ENCODE measurements around the gene CMTM8. TPM values are rescaled to one million over a fixed set of nuclear protein-coding genes. Genes with fewer than 3 reads are reported as not detected.

Gene CMTM8
- total RNA-seq, 2 donors from 2014 or later: 5.2 to 7.2 TPM

DNA sequence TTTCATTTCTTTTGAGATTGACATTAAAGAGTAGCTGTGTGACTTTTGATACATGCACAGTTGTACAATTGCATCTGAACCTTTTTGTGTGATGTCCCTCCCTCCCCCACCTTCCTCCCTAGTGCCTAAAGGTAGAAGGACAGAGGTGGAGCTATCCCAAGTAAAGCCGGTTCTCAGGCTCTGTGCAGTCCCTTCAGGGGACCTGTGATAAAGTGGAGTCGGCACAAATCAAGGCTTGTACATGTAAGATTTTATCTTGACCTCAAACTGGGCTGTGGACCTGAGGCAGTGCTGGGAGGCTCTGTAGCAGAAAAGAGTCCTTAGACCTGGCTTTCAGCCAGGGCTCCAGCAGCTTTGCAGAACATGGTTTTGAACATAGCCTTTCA, 97.6 kb downstream of the CMTM8 start:
- Mint-ChIP-seq H3K4me1 (peaks cover 28% of the 10 kb centered on the region), H3K27me3 (no peaks in the 10 kb centered on the region), H3K9me3 (no peaks in the 10 kb centered on the region), H3K27ac (peak overlapping the region; percentile 52), H3K4me3 (peak overlapping the region; percentile 68), H3K36me3 (ENCODE audit: low read depth) (no peaks in the 10 kb centered on the region)
- no peak for ATAC-seq (replicated peaks)

DNA sequence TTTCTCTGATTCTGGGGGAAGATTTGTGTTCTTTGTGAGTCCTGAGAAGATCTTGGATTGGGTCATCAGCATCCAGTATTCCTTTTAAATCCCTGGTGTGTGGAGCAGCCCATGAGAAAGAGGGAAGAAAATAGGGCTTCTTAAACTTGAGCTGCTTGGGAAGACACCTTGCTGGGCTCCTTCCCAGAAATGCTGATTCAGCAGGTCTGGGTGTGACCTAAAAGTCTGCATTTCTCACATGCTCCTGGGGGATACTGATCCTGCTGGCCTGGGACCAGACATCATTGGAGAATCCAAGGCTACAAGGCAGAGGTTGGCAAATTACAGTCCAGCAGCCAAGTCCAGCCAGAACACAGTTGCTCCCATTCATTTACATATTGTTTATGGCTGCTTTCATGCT, 99.0 kb downstream of the CMTM8 start:
- no peaks in the 10 kb centered on the region for H3K27me3 Mint-ChIP-seq
- H3K9me3 Mint-ChIP-seq: no peaks in the 10 kb centered on the region
- ATAC-seq (replicated peaks): no peak
- H3K27ac Mint-ChIP-seq: no peak overlapping the region
- H3K4me1 Mint-ChIP-seq: peaks cover 20% of the 10 kb centered on the region
- H3K4me3 Mint-ChIP-seq: no peak overlapping the region
- no peaks in the 10 kb centered on the region for H3K36me3 Mint-ChIP-seq (ENCODE audit: low read depth)

DNA sequence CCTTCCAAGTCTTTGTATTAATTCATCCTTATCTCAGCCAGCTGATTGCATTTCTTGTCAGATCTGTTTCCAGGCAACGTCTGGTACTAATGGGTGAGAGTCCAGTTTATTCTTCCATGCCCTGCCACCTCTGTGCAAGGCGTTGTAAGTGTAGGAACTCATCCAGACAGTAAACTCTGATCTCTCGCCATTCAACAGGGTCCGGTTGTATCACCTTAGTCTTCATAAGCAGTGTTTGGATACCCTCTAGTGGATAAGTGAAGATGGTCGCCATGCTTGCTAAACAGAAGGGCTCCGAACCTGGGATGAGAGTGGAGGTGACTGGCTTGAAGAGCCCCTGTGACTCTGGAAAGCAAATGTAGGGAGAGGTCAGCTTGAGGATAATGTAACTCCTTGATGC, 101.6 kb downstream of the CMTM8 start:
- Mint-ChIP-seq H3K4me1 (peaks cover 14% of the 10 kb centered on the region), H3K27me3 (no peaks in the 10 kb centered on the region), H3K4me3 (no peak overlapping the region), H3K36me3 (ENCODE audit: low read depth) (no peaks in the 10 kb centered on the region), H3K27ac (no peak overlapping the region), H3K9me3 (no peaks in the 10 kb centered on the region)
- ATAC-seq (replicated peaks): peak; percentile 62

DNA sequence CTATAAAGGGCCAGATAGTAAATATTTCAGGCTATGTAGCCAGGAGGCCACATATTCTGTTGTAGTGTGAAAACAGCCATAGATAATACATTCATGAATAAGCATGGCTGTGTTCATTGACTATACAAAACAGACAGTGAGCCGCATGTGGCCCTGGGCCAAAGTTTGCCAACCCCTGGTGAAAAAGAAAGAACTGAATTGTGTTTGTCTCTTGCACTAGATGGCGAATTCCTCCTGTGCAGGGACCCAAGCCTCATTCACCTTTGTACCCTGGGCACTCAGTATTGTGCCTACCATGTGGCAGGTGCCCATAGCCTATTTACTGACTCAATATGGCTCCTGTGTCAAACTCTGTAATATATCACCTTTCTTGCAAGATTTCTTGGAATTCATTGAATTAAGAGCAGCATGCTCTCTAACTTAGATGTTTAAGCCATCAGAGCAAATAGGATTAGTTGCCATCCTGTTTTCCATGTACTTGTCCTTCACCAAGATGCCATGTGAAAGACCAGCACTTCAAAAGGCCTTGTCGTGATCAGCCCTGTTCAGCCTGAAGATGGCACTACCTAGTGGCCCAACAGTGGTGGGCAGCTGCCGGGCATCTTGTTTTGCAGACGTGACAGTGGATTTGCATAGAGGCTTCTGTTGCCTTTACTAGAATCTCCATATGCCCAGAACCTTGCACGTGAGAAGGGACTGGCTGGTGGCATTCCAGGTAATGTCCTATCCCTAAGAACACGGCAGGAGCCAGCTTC, 102.3 kb downstream of the CMTM8 start:
- Mint-ChIP-seq H3K4me3 (no peak overlapping the region), H3K4me1 (peaks cover 14% of the 10 kb centered on the region), H3K27ac (no peak overlapping the region), H3K27me3 (no peaks in the 10 kb centered on the region), H3K9me3 (no peaks in the 10 kb centered on the region), H3K36me3 (ENCODE audit: low read depth) (no peaks in the 10 kb centered on the region)
- no peak for ATAC-seq (replicated peaks)

DNA sequence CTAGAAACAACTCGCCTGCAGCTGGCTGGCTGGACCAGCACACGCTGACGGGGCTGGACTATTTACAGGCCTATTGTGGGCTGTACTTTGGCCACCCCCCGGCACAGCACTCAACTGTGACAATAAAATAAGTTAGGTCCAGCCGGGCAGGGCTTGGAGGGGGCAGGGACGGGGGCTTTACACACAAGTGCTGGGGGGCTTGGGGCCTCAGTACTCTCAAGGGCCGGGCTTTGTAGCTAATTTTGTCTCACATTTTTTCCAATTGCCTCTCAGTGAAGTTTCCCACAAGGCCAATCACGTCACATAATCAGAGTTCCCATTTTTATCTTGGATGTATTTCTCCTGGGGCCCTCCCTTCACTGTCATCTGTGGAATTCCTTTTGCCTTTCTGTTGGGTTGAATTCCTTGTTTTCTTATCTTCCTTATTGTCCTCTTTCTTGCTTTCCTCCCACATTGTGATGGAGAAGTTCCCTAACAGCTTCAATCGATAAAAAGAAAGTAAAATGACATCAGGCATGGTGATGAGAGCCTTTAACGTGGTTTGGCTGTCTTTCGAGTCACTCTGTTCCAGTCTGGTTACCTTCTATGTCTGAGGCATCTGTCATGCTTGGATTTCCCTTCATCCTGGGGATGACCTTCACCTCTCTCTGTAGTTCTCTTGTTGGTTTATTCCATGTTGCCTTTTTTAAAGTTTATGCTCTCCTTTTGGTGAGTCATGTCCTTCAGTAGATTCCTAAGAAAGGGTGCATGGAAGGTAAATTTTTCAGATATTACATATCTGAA, 109.1 kb downstream of the CMTM8 start:
- H3K27ac Mint-ChIP-seq: peak overlapping the region; percentile 36
- no peak for ATAC-seq (replicated peaks)
- H3K36me3 Mint-ChIP-seq (ENCODE audit: low read depth): no peaks in the 10 kb centered on the region
- H3K27me3 Mint-ChIP-seq: no peaks in the 10 kb centered on the region
- H3K4me1 Mint-ChIP-seq: peaks cover 16% of the 10 kb centered on the region
- peak overlapping the region; percentile 33 for H3K4me3 Mint-ChIP-seq
- H3K9me3 Mint-ChIP-seq: no peaks in the 10 kb centered on the region

DNA sequence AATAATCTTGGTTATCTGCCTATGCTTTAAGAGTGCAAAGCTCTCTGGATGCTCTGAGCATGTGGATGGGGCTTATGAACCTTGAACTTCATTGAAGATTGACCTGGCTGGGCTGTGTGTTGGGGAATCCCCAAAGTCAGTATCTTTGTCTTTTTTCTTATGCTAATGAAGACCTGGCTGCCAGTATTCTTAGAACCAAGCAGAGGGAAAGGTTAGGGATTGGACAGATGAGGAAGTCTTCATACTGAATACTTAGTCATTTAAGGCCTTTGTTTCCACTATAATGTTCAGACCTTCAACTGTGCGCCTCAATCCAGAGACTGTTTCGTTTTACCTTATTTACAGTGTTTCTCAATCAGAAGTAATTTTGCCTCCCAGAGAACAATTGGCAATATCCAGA, 110.7 kb downstream of the CMTM8 start:
- Mint-ChIP-seq H3K4me3 (no peak overlapping the region), H3K27me3 (no peaks in the 10 kb centered on the region), H3K27ac (peak overlapping the region; percentile 44), H3K36me3 (ENCODE audit: low read depth) (no peaks in the 10 kb centered on the region), H3K4me1 (peaks cover 16% of the 10 kb centered on the region), H3K9me3 (no peaks in the 10 kb centered on the region)
- ATAC-seq (replicated peaks): peak; percentile 14

DNA sequence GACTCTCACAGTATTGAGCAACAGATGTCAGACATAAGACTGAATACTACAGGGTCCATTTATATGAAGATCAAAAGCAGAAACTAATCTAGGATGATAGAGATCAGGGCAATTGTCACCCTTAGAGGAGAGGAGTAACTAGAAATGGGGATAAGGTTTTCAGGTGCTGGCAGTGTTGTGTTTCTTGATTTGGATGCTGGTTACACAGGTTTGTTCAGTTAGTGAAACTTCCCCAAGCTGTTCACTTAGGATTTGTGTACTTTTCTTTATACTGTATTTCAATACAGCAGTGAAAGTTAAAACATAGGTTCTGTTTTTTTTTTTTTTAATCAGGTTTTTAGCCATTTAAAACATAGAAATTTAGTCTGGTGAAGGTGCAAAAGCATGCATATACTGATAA, 114.1 kb downstream of the CMTM8 start:
- H3K9me3 Mint-ChIP-seq: no peaks in the 10 kb centered on the region
- no peaks in the 10 kb centered on the region for H3K27me3 Mint-ChIP-seq
- H3K36me3 Mint-ChIP-seq (ENCODE audit: low read depth): no peaks in the 10 kb centered on the region
- no peak for ATAC-seq (replicated peaks)
- peaks cover 14% of the 10 kb centered on the region for H3K4me1 Mint-ChIP-seq
- H3K4me3 Mint-ChIP-seq: no peak overlapping the region
- no peak overlapping the region for H3K27ac Mint-ChIP-seq

DNA sequence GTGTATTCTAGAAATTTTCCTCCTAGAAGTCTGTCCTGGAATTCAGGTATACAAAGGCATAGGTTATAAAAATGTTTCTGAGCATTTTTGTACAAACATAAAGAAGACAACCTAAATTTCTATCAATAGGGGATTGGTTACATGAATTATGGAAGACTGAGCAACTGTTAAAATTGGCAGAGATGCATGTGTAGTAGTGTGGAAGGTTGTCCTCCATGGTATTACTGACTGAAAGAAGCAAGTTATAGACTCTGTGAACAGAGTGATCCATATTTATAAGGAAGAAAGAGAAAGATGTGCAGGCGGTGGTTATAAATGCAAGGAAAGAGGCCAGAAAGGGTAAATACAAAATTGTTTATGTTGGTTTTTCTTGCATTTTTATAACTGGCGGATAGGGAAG, 114.9 kb downstream of the CMTM8 start:
- H3K27ac Mint-ChIP-seq: no peak overlapping the region
- peaks cover 10% of the 10 kb centered on the region for H3K4me1 Mint-ChIP-seq
- H3K9me3 Mint-ChIP-seq: no peaks in the 10 kb centered on the region
- H3K27me3 Mint-ChIP-seq: no peaks in the 10 kb centered on the region
- ATAC-seq (replicated peaks): no peak
- no peak overlapping the region for H3K4me3 Mint-ChIP-seq
- H3K36me3 Mint-ChIP-seq (ENCODE audit: low read depth): peaks cover 7% of the 10 kb centered on the region

DNA sequence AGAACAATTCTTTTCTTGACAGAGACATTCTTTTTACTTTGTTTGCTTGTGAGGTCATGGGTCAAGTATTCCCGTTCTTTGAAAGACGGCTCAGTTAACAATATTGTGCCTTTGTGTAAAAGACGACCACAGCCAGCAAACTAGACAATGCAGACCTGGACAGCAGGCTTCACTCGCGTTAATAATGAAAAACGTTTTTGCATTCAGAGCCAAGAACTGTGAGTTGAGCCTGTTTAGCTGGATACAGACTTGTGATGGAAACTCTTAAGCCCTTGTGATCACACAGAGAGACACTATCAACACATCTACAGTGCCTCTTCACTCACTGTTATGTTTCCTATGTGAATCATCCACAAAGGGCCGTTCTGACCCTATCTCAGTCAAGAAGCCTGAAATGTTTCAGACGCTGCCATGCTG, 115.9 kb downstream of the CMTM8 start:
- H3K4me1 Mint-ChIP-seq: peaks cover under 1% of the 10 kb centered on the region
- no peaks in the 10 kb centered on the region for H3K9me3 Mint-ChIP-seq
- H3K36me3 Mint-ChIP-seq (ENCODE audit: low read depth): peaks cover 17% of the 10 kb centered on the region
- no peak overlapping the region for H3K4me3 Mint-ChIP-seq
- H3K27me3 Mint-ChIP-seq: no peaks in the 10 kb centered on the region
- ATAC-seq (replicated peaks): no peak
- no peak overlapping the region for H3K27ac Mint-ChIP-seq

DNA sequence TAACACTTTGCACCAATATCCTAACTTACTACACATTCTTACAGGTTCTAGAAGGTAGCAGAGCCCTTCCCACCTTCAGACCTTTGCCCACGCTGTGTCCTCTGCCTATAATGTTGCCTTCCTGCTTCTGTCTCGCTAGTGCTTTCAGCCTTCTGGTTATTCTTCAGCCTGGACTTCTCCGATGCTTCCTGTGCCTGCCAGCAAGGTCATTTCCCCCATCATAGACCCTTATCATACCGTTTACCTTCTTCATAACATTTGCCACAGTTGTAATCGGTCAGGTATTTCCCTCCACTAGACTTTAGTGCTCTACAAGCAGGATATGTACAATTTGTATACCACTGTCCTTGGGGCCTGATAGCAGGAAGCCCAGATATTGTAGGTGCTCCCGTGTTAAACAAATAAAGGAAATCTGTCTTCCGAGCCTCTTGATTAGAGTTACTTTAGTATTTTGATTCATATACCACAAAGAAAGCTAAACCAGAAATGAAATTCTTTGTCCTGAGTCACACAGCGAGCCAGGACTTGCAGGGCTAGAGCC, 117.3 kb downstream of the CMTM8 start:
- no peaks in the 10 kb centered on the region for H3K9me3 Mint-ChIP-seq
- no peak for ATAC-seq (replicated peaks)
- no peaks in the 10 kb centered on the region for H3K4me1 Mint-ChIP-seq
- H3K27me3 Mint-ChIP-seq: no peaks in the 10 kb centered on the region
- no peak overlapping the region for H3K27ac Mint-ChIP-seq
- no peak overlapping the region for H3K4me3 Mint-ChIP-seq
- H3K36me3 Mint-ChIP-seq (ENCODE audit: low read depth): peaks cover 28% of the 10 kb centered on the region

DNA sequence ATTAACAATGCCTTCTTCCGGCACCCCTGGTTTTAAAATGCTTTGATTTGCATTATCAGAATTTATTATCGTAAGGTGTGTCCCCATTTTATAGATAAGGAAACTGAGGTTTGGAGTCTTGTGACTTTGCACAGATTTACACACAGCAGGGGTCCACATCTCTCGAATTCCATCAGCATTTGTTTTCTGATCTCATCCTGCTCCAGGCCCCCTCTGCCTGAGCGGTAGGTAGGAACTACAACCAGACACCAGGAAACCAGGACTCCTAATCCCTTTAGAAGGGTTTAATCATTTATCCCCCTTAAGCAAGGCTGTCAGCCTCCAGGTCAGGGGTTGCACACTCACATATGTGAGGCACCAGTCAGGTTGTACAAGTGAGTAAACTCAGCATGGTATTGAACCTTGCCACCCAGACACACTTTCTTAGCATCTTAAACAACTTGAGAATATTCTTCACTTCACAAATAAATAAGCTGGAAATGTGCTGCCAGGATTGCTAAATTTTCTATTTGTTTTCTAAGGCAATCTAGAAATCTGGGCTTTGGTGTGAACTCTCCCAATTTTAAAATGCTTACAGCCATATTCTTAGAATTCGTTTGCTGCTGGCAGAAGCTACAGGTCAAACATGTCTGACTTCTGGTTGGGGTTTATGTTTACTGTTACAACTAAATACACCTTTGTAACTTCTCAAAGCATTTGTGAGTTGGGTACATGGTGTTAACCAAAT, 121.4 kb downstream of the CMTM8 start:
- H3K27me3 Mint-ChIP-seq: no peaks in the 10 kb centered on the region
- no peaks in the 10 kb centered on the region for H3K4me1 Mint-ChIP-seq
- no peak overlapping the region for H3K4me3 Mint-ChIP-seq
- peaks cover 28% of the 10 kb centered on the region for H3K36me3 Mint-ChIP-seq (ENCODE audit: low read depth)
- ATAC-seq (replicated peaks): no peak
- H3K9me3 Mint-ChIP-seq: no peaks in the 10 kb centered on the region
- H3K27ac Mint-ChIP-seq: no peak overlapping the region

DNA sequence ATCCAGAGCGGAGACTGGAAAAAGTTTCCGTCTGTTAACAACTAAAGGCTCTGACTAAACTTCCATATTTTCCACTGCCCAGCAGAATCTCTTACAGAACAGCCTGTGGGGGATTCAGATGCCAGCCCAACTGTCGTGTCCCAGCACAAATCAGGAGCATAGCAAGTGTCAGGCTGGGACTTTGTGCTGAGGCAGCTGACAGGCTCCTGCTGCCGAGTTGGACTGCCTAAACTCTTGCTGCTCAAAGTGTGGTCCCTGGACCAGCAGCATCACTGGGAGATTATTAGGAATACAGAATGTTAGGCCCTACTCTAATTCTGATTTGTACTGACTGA, 122.0 kb downstream of the CMTM8 start:
- no peaks in the 10 kb centered on the region for H3K27me3 Mint-ChIP-seq
- H3K4me3 Mint-ChIP-seq: no peak overlapping the region
- ATAC-seq (replicated peaks): no peak
- peaks cover 28% of the 10 kb centered on the region for H3K36me3 Mint-ChIP-seq (ENCODE audit: low read depth)
- no peaks in the 10 kb centered on the region for H3K9me3 Mint-ChIP-seq
- H3K4me1 Mint-ChIP-seq: no peaks in the 10 kb centered on the region
- no peak overlapping the region for H3K27ac Mint-ChIP-seq

DNA sequence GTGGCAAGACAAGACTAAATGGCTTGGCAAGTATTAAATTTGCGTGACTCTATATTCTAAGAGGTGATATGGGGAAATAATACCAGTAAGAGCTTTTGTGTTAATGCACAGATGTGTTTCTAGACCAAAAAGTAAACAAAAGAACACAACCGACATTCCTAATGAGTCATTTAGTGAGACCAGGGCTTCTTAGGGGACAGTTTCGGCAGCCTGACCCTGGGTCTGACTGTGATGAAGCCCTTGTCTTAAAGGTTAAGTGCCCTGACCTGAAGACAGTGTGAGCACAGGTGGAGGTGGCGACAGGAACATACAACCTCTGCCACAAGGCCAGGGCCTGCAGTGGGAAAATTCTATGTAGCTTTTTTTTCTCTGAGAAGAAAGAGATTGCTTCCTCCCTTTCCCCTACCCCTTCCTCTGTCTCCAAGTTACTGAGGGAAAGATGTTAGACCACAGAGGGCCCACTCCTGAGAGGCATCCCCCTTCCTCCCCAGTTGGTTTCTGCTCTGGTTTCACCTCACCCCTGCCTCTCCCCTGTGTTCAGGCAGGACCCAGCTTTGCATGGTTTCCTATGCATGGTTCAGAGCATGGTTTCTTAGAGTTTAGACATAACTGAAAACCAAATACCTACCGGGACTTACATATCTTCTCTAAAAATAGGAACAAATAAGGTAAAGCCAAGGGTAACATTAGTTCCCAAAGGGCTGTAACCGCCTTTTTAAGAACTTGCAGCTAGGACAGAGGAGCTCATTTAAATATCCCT, 128.3 kb downstream of the CMTM8 start:
- Mint-ChIP-seq H3K27ac (peak overlapping the region; percentile 82), H3K9me3 (no peaks in the 10 kb centered on the region)
- no peak for ATAC-seq (replicated peaks)

DNA sequence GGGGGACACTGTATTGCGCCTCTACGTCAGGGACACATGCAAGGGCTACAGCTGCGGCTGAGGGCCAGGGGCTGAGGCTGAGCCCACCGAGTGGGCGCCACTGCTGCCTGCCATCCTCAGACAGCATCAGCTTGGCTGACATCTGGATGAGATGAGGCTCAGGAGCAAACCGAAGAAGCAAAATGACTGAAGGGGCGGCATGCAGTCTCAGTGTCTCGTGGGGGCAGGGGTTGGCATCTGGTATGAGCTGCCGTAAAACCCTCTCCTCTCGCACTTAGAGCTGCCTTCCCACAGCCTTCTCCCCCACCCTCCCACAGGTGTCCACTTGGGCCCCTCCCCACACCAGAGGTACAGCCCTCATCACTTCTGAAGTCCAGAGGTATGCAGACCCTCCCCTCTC, 129.0 kb downstream of the CMTM8 start:
- Mint-ChIP-seq H3K27ac (no peak overlapping the region), H3K27me3 (no peaks in the 10 kb centered on the region), H3K4me3 (no peak overlapping the region), H3K36me3 (ENCODE audit: low read depth) (peaks cover 10% of the 10 kb centered on the region), H3K4me1 (no peaks in the 10 kb centered on the region), H3K9me3 (no peaks in the 10 kb centered on the region)
- ATAC-seq (replicated peaks): no peak

More for the DNA sequence above, 128.3 kb downstream of the CMTM8 start:
- no peaks in the 10 kb centered on the region for H3K4me1 Mint-ChIP-seq
- no peak overlapping the region for H3K4me3 Mint-ChIP-seq
- H3K36me3 Mint-ChIP-seq (ENCODE audit: low read depth): peaks cover 10% of the 10 kb centered on the region
- no peaks in the 10 kb centered on the region for H3K27me3 Mint-ChIP-seq
